AG04450 (cell line): ENCODE measurements around the gene MESP2. TPM values are rescaled to one million over a fixed set of nuclear protein-coding genes. Genes with fewer than 3 reads are reported as not detected.
A peak's percentile ranks its signal among the peaks of the same experiment; 100 is the strongest.

Experiments
- CTCF ChIA-PET: fragments of 300-600, 350-600 bp; formaldehyde crosslinking; extraction: SDS; loops from one replicate; lab custom pipeline; 2022; ENCODE audit warnings: antibody characterized with exemption, inconsistent platforms; lab: Charles Lee
- POLR2A ChIA-PET: fragments of 350-600 bp; formaldehyde crosslinking; extraction: SDS; loops from one replicate; lab custom pipeline; 2021; ENCODE audit warnings: antibody characterized with exemption, inconsistent platforms; lab: Yijun Ruan, JAX
- DNase-seq: peaks from one replicate; pipeline ENCODE4 v3.0.0-alpha.2; 2011; ENCODE audit warnings: low read depth, low spot score
- H3K27ac ChIP-seq: one replicate; pipeline ENCODE4 v1.5.1; 2012; ENCODE audit warnings: low read depth, low read length, control low read depth
- H3K27me3 ChIP-seq: one replicate; pipeline ENCODE4 v1.6.0; 2012; ENCODE audit warnings: low read length; ENCODE audit not compliant: control insufficient read depth, insufficient read depth
- H3K4me3 ChIP-seq: 2 replicates; pipeline ENCODE4 v1.5.1; 2011; ENCODE audit warnings: mild to moderate bottlenecking, low read depth, low read length, control low read depth
- H3K9me3 ChIP-seq: 2 replicates; pipeline ENCODE4 v1.5.1; 2012; ENCODE audit warnings: low read length; ENCODE audit not compliant: control insufficient read depth, insufficient read depth
- polyA plus RNA-seq: library from polyadenylated mRNA; depleted of rRNA; stranded (reverse); fragments of >200 nt; gene quantifications from 2 replicates; pipeline ENCODE4 v1.2.3, GENCODE V29; 2011
- TF ChIP-seq, protein P1 (sequence below): IDR thresholded peaks from 2 replicates; pipeline ENCODE4 v1.5.1; 2011; ENCODE audit warnings: low read depth, low read length, control low read depth, inconsistent platforms

The MESP2 gene
- polyA plus RNA-seq, 1 experiment: 0.20 TPM

DNA sequence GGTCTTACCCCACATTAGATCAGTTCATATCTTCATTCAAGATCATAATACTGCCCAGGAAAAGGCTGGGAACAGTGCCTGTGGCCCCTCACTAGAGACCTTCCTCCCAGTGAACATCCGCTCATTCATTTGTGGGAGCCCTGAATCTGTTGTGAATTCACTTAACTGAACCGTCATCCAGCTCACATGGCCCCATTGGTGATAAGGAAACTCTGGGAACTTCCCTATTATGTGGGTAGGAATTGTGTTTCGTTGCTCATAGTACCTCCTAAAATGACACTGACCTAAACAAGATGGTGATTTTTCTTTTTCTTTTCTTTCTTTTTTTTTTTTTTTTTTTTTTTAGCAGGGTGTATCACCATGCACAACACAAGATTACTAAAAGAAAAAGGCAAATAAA is 6.8 kb upstream of the MESP2 start:
- ChIA-PET POLR2A (interaction anchor here (0.6 kb wide), 1 partner anchor 20 kb away, joined by 3 read pairs; no protein-coding TSS in a partner anchor), CTCF (interaction anchor here (1.5 to 2.2 kb wide), 2 partner anchors 9 to 105 kb away, joined by 6 to 24 read pairs; no protein-coding TSS in a partner anchor)
- no peak for DNase-seq
- no peaks in the 10 kb centered on the region; the same call in 1 of the 2 replicates for H3K9me3 ChIP-seq
- H3K27ac ChIP-seq: peak overlapping the region; percentile 21
- no peaks in the 10 kb centered on the region for H3K27me3 ChIP-seq
- H3K4me3 ChIP-seq: no peak overlapping the region
- TF ChIP-seq, protein P1, sequence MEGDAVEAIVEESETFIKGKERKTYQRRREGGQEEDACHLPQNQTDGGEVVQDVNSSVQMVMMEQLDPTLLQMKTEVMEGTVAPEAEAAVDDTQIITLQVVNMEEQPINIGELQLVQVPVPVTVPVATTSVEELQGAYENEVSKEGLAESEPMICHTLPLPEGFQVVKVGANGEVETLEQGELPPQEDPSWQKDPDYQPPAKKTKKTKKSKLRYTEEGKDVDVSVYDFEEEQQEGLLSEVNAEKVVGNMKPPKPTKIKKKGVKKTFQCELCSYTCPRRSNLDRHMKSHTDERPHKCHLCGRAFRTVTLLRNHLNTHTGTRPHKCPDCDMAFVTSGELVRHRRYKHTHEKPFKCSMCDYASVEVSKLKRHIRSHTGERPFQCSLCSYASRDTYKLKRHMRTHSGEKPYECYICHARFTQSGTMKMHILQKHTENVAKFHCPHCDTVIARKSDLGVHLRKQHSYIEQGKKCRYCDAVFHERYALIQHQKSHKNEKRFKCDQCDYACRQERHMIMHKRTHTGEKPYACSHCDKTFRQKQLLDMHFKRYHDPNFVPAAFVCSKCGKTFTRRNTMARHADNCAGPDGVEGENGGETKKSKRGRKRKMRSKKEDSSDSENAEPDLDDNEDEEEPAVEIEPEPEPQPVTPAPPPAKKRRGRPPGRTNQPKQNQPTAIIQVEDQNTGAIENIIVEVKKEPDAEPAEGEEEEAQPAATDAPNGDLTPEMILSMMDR: no peak

- Histone ChIP-seq H3K27me3 (no peaks in the 10 kb centered on the region), H3K9me3 (no peaks in the 10 kb centered on the region; the same call in 1 of the 2 replicates), H3K4me3 (no peak overlapping the region), H3K27ac (peak overlapping the region; percentile 31)
- no peak for DNase-seq
- TF ChIP-seq, protein P1: no peak
- ChIA-PET CTCF (interaction anchor here (1.1 to 6.9 kb wide), 5 partner anchors 10 to 107 kb away, joined by 3 to 58 read pairs (median 12); no protein-coding TSS in a partner anchor), POLR2A (no interaction called here)
Measured at GRCh38 chr15:89770041-89770440, 6.1 kb upstream of the MESP2 start.

GRCh38 chr15:89772932-89773583 is 3.1 kb upstream of the MESP2 start:
- CTCF ChIA-PET: interaction anchor here (0.9 to 6.9 kb wide), 5 partner anchors 13 to 115 kb away, joined by 3 to 58 read pairs (median 5); no protein-coding TSS in a partner anchor
- no peak for DNase-seq
- H3K27me3 ChIP-seq: no peaks in the 10 kb centered on the region
- TF ChIP-seq, protein P1: peak; percentile 46
- peak overlapping the region; percentile 11 for H3K27ac ChIP-seq
- H3K4me3 ChIP-seq: no peak overlapping the region
- H3K9me3 ChIP-seq: no peaks in the 10 kb centered on the region; the same call in 1 of the 2 replicates
- POLR2A ChIA-PET: interaction anchor here (0.6 kb wide), 1 partner anchor 415 kb away, joined by 3 read pairs; no protein-coding TSS in a partner anchor

GRCh38 chr15:89774492-89774891 is 1.6 kb upstream of the MESP2 start:
- no peak for DNase-seq
- H3K27me3 ChIP-seq: no peaks in the 10 kb centered on the region
- TF ChIP-seq, protein P1: no peak
- H3K9me3 ChIP-seq: no peaks in the 10 kb centered on the region; the same call in 1 of the 2 replicates
- POLR2A ChIA-PET: no interaction called here
- no peak overlapping the region for H3K27ac ChIP-seq
- CTCF ChIA-PET: interaction anchor here (0.6 to 6.9 kb wide), 3 partner anchors 15 to 197 kb away, joined by 3 to 58 read pairs (median 29); no protein-coding TSS in a partner anchor
- no peak overlapping the region for H3K4me3 ChIP-seq

- POLR2A ChIA-PET: no interaction called here
- CTCF ChIA-PET: interaction anchor here (1.0 to 6.9 kb wide), 4 partner anchors 16 to 112 kb away, joined by 3 to 58 read pairs (median 16); no protein-coding TSS in a partner anchor
- H3K27me3 ChIP-seq: no peaks in the 10 kb centered on the region
- no peaks in the 10 kb centered on the region; the same call in 1 of the 2 replicates for H3K9me3 ChIP-seq
- TF ChIP-seq, protein P1: no peak
- DNase-seq: no peak
- no peak overlapping the region for H3K27ac ChIP-seq
- peak overlapping the region; percentile 57 for H3K4me3 ChIP-seq
Measured at GRCh38 chr15:89775815-89776214, 317 bp upstream of the MESP2 start.
